HG02763 (cell line): Measurements from ENCODE around the gene ZBTB2.

Experiments
- ATAC-seq: cut with Tn5 transposase; IDR thresholded peaks from one replicate; pipeline ENCODE4 v1.9.1; 2021; ENCODE audit warnings: mild to moderate bottlenecking, moderate library complexity; ENCODE audit not compliant: unreplicated experiment

ZBTB2 gene, protein sequence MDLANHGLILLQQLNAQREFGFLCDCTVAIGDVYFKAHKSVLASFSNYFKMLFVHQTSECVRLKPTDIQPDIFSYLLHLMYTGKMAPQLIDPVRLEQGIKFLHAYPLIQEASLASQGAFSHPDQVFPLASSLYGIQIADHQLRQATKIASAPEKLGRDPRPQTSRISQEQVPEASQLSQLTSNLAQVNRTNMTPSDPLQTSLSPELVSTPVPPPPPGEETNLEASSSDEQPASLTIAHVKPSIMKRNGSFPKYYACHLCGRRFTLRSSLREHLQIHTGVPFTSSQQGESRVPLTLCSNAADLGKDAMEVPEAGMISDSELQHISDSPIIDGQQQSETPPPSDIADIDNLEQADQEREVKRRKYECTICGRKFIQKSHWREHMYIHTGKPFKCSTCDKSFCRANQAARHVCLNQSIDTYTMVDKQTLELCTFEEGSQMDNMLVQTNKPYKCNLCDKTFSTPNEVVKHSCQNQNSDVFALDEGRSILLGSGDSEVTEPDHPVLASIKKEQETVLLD

DNA sequence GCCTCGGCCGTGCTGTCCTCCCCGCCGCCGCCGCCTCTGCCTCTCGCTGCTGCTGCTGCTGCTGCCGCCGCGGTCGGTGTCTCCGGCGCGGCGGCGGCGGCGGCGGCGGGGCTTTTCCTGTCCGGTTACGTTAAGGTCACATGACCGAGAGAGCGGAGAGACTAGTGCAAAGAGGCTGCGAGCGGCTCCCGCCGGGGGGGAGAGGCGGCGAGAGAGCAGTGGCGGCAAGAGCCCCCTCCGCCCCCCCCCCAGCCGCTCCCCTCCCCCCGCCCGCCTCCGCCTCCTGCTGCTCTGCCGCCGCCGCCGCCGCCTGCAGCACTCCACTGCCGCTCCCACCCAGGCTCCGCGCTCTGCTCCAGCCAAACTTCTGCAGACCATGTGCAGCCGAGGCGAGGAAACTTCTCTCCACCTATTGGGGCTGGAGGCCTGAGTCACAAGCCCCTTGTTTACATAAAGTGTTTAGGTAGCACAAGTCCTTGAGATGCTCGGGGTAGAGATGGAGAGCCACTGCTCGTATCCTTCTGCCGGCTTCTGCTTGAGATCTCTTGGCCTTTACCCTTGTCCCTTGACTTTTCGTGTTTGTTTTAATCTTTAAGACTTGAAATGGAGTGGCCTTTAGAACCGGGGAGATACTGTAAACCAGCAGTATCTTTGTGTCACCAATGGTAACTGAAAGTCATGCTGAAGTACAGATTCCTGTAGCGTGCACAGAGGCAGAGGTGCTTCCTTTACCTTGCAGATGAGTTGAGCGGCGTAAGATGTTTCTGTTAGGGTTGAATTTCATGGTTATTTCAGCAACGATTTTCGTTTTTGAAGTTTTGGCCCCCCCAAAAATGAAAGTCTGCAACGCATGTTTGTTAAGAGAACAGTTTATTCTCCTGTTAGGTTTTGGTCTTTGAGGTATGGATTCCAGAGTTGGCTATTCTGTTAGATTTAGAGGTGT, at the start of gene ZBTB2:
Gene ZBTB2, minus strand, starts transcription at position 89 of the 943 bp plus-strand sequence. CDS start 17,922 bp downstream, outside the sequence.
- peak; percentile 10 for ATAC-seq

DNA sequence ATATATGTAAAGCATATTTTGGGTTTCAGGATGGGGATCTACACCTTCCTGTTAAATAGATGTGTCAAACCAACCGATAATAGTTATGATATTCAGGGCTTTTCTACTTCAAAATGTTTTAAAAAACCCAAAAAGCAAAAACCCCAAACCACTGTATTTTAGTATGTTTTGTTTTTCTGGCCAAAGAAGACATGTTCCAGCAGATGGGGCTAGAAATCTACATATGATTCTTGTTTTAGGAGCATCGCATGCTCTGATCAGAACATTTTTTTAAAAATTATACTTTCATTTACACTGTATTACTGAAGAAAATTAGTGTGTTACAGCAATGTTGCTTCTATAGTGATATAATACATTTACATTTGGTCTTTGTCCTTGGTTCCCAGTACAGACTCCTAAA, 49.6 kb upstream of the ZBTB2 start:
- no peak for ATAC-seq

DNA sequence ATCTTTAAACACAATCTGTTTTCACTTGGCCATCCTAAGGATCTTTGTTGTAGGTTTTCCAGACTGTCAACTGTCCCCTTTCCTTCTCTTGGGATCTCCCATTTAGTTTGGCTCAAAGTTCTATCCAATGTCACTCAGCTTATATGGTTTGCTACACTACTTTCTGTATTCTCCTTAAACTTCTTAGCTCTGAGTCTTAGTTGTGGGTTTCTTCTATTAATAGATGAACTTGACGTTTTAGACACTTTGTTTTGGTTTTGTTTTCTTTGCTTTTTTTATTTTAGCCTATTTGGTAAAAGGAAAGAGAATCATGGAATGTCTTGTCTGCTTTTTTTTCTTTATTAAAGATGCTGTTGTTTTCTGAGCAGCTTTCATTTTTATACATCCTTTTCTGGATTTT, 49.1 kb upstream of the ZBTB2 start:
- ATAC-seq, result no peak

DNA sequence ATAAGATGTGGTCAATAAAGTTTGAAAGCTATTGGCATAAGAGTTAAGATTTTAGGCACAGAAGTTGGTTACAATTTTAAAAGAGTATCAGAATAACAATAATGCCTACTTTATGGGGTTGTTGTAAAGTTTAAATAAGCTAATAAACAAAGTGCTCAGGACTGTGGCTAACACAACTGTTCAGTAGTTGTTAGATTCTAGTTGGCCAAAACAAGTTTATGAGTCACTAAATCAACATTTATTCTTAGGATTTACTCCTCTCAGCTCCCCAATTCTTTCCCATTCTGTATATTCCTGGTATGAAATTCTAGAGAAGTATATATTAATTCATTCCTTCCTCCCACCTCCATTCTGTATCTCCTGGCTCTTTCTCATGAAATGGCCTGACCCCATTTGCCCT, 46.0 kb upstream of the ZBTB2 start:
- ATAC-seq, result no peak

DNA sequence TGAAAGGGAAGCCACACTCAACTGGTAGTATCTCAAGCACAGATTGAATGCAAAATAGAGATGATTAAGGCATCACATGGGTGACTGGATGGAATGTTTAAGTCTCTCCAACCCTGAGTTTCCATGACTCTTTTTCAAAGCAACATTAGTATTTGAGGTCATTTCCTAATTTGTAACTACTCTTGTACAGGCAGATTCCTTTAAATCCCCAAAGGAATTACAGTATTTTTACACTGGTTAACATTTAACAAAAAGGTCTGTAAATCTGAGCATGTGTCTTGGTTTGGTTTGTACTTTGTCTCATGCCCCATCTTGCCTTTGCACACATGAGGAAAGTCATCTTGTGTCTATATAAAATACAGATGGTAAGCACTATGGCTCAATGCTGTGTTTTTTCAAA, 45.4 kb upstream of the ZBTB2 start:
- no peak for ATAC-seq

DNA sequence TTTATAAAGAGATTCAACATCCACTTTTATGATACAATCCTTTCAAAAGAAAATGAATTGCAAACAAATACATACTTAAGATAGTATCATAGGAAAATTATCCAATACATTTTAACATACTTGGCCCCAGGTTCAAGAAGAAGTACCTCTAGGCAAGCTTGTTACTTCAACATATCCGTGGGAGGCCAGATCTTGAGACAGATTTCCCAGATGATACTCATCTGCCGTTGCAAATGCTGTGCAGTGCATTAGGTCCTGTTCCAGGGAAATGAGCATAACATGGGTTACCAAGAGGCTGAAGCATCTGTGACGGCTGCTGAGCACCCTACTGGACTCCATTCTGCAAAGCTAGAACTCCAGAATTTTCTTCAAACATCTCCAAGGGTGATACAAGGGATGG, 44.9 kb upstream of the ZBTB2 start:
- ATAC-seq, result no peak

DNA sequence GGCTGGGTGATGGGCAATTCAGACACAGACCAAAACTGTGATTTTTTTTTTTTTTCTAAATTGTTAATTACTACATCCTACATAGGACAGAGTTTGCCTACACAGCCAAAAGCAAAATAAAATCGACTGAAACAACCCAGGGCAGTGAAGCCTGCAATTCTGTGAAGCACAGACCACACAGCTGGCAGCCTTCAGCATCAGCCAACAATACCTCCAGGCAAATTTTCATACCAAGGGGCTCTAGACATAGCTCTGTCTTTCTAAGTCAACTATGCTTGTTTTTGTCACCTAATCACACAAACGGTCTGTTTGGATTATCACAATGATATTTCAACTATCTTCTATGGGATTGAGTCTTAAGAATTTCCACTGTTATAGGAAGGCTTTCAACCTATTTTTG, 43.0 kb upstream of the ZBTB2 start:
- ATAC-seq, result no peak

DNA sequence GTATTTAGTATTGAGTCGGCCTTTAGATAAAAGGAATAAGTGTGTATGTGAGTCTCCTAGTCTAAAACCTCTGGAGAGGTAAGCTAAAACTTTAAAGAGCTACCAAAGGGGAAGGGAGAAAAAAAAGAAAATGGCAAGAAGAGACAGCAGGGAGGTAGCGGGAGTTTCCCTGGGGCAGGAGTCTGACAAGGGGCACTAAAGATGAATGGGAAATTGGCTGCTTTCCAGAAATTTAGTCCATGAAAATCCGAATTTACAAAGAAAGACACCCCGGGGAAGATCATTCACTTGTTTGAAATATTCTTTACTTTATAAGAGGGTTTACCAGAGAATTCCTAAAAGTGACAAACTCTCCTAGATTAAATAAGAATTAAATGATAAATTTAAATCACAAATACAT, 41.3 kb upstream of the ZBTB2 start:
- ATAC-seq, result no peak

DNA sequence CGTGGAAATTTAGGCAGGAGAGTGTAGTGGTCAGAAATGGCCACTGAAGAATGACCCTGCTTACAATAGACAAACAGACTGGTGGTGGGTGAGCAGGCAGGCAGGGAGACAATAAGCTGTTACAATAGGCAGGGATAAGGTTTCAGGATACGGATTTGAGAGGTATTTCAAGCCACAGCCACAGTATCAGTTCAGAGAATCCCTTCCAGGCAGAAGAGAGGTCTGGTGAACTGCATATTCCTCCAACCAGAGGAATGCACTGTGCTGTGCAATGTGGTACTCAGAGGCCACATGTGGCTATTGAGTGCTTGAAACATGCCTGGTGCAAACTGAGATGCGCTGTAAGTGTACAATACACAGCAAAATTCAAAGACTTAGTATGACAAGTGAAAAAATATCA, 40.0 kb upstream of the ZBTB2 start:
- ATAC-seq, result no peak

DNA sequence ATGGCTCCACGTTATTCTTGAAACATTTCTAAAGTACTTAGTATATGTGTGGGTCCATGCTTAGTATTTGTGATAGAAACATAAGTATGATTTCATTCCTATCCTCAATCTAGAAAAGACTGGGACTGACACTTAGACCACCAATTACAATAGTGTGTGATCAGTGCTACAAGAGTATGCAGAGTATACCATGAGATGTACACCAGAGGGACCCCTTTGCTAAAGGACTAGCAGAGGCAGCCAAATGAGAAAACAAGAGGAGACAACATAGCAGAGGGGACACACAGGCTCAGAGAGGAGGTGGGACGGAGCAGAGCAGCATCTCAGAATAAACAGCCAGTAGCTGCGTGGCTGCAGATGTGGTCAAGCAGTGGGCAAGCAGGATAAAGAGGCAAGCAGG, 39.5 kb upstream of the ZBTB2 start:
- no peak for ATAC-seq

DNA sequence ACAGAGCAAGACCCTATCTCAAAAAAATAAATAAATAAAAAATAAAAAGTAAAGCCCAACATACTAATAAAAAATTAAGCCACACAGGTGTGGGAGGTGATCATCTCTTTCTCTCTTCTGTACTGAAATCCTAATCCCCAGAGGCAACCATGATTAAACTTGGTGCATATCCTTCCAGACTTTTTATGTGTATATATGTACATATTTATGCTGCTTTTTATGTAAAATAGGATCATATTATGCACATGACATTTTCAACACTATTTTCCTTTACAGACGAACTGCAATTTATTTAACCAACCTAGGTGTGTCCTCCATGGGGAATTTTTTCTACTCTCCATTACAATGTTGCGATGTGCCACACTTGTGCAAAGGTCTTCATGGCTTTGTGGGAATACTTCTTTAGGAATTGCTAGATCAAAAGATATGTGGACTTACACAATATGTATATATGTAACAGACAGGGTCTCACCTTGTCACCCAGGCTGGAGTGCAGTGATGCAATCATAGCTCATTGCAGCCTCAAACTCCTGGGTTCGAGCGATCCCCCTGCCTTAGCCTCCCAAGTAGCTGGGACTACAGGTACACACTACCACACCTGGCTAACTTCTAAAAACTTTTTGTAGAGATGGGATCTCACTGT, 36.9 kb upstream of the ZBTB2 start:
- no peak for ATAC-seq

DNA sequence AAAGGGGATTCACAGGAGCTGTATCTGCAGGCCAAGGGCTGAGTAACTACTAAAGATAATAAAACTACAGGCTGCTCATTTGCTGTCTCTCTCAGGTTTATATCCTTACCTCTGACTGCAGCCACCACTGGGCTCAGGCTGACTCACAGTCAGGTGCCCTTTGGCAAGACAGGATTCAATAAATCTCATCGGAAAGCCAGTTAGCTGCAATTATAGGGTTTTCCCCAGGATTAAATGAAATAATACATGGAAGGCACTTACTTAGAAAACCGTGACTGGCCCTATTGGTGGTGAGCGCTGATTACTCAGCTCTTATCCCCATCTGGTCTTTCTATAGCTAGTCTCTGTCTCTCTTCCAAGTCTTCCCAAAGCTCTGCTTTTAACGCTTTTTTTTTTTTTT, 34.2 kb upstream of the ZBTB2 start:
- ATAC-seq, result no peak

DNA sequence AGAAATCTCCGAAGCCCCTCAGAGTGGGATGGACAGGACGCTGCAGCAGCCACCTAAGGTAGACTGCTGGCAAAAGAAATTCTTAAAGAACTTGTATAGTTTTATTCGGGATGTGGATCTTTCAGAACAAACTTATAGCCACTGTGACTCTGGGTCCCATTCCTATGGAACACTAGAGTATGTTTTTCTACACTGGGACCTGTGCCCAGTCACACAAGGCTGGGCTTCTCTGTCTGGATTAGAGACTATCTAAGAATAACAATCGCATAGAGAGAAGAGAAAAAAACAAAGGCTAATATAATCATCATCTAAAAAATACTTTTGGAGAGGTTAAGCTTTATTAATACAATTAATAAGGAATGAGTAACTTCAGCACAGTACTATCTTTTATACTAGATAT, 31.6 kb upstream of the ZBTB2 start:
- no peak for ATAC-seq

DNA sequence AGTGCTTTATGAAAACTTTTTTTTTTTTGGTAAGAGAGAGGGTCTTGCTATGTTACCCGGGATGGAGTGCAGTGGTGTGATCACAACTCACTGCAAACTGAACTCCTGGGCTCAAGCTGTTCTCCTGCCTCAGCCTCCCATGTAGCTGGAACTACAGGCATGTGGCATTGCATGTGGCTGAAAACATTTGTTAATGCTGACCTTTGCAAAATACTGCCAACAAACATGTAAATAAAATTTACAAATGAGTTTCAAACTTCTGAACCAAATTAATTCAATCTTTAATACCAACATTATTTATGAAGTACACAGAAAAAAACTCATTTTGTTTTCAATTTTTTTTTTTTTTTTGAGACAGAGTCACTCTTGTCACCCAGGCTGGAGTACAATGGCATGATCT, 26.1 kb upstream of the ZBTB2 start:
- ATAC-seq, result no peak

DNA sequence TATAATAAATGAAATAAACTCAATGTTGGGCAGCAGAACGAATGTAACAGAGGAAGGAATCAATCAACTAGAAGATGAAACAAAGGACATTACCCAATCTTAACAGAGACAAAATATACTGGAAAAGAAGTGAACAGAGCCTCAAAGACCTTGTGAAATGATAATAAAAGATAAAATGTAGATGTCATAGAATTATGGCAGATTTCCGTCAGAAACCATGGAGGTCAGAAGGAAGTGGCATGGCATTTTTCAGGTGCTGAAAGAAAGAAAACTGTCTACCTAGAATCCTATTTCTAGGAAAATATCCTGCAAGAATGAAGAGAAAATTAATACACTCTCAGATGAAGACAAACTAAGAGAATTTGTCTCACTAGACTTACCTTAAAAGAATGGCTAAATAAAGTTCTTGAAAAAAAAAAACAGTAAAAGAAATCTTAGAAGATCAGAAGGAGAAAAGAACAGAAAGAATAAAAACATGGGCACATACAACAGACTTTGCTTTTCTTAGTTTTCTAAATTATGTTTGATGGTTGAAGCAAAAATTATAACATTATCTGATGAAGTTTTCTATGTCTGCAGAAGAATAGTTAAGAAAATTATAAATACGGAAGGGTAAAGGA, 23.4 kb upstream of the ZBTB2 start:
- no peak for ATAC-seq

DNA sequence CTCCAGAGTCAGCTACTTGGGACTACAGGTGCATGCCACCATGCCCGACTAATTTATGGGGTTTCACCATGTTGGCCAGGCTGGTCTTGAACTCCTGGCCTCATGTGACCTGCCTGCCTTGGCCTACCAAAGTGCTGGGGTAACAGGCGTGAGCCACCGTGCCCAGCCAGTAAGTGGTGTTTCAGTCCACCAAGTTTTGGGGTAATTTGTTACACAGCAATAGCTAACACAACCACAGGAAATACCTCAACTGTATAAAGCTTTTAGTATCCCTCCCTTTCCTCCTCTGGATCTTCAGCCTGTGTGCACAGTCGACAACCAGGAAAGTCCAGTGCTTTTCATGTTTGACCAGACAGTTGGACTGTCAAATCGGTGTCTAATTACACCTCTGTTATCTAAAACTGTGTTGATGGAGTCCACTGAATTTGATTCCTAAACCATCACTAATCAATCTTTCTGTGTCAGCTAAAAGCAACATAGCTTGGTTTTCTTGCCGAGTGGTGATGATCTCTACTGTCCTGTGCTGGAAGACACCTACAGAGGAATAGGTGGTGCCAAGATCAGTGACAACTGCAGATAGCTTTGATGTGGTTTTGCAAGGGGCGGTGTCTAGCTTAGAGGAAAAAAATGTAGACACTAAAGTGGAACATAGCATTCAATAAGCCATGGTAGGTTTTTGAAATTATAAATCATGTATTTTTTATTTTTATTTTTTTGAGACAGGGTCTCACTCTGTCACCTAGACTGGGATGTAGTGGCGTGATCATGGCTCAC, 22.2 kb upstream of the ZBTB2 start:
- no peak for ATAC-seq

DNA sequence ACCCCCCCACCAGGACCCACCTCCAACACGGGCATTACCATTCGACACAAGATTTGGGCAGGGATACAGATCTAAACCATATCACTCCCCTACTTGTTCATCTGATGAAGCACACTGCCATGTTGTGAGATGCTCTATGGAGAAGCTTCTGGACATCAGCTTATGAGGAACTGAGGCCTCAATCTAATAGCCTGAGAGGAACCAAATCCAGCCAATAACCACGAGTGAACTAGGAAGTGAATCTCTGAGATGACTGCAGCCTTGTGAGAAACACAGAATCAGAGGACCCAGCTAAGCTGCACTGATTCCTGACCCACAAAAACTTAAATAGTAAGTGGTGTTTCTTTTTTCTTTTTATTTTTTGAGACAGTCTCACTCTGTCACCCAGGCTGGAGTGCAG, 21.6 kb upstream of the ZBTB2 start:
- ATAC-seq, result no peak

DNA sequence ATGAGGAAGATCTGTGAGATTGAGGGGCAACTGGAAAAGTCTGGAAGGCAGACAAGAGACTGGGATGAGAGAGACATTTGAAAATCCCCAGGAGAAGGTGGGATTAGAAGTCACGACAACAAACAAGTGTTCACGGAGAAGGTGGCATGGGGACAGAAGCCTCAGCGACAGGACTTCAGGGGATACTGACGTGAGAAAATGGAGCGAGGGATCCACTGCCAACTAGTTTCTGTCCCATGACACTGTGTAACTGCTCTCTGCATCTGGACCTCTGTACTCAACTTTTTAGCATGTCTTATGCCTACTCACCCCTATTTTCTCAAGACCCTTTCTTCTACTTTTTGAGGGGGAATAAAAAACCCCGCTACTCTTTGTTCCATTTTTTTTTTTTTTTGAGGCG, 18.3 kb upstream of the ZBTB2 start:
- ATAC-seq, result no peak

DNA sequence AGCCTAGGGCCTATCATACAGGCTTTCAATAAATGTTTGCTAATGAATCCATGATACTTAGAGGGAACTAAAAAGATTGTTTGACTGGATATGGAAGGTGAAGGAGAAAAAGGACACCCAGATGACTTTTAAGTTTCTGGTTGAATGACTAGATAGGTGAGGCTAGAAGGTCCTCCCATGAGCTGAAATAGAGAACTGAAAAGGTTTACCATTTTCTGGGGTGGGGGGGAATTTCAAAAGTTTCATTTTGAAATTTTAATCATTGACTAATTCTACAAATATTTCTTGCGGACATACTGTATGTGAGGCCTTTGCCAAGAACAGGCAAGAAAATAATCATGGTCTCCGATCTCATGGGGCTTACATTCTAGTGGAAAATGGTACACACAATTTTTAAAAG, 17.9 kb upstream of the ZBTB2 start:
- ATAC-seq, result peak; percentile 49

DNA sequence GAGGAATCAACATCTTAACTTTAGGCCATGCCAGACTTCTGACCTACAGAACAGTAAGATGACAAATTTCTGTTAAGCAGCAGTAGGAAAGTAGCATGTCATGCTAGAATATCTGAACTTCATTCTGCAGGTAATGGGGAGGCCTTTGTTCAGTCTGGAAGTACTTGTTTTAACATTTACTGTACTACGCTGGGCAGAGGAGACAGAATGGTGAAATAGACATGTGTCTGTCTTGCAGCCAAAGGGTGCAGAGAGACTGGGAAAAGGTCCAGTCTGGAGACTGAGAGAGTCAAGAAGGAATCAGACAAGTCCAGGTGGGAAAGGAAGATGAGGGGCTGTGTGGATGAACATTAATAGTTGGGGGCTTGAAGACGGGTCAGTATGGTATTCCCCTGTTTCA, 17.5 kb upstream of the ZBTB2 start:
- ATAC-seq, result peak; percentile 6
